ENCODE results near the gene UNC13B.

GRCh38 chr9:35414889-35415288 lies 253.1 kb downstream of the UNC13B start:
- TF ChIP-seq KDM1A (IDR thresholded peaks at IDR 0.05; ENCODE audit: borderline replicate concordance, low read length) (no peak), ZNF274 (IDR thresholded peaks at IDR 0.05; ENCODE audit: borderline replicate concordance, extremely low read depth, low read length) (no peak), CTCF (IDR thresholded peaks at IDR 0.05; ENCODE audit: control extremely low read depth in 1 of 3, insufficient read depth in 1 of 3, low read depth in 1 of 3, low read length in 3 of 3) (no peak), YY1 (IDR thresholded peaks at IDR 0.05; ENCODE audit: low read depth, low read length) (no peak), E2F6 (IDR thresholded peaks at IDR 0.05) (no peak), EZH2 (IDR thresholded peaks at IDR 0.05; ENCODE audit: low read depth, low read length, severe bottlenecking) (no peak), BACH1 (IDR thresholded peaks at IDR 0.05; ENCODE audit: low read length) (no peak), TAF1 (IDR thresholded peaks at IDR 0.05; ENCODE audit: low read depth, low read length) (no peak), CREB1 (IDR thresholded peaks at IDR 0.05) (no peak), POLR2AphosphoS5 (IDR thresholded peaks at IDR 0.05; ENCODE audit: low read depth, low read length) (no peak), USF2 (IDR thresholded peaks at IDR 0.05; ENCODE audit: low read length) (no peak), SUZ12 (IDR thresholded peaks at IDR 0.05; ENCODE audit: low read length) (no peak), EP300 (IDR thresholded peaks at IDR 0.05; ENCODE audit: borderline replicate concordance in 1 of 2, low read depth in 2 of 2, low read length in 2 of 2) (no peak), ATF3 (IDR thresholded peaks at IDR 0.05; ENCODE audit: insufficient read depth, low read depth, low read length) (no peak)
